Measurements from ENCODE around the gene TMEM273.

The TMEM273 gene

GRCh38 chr10:49187950-49188761 is at the start of gene TMEM273:
TMEM273 (minus strand) TSS chr10:49188391; CDS start chr10:49188336, 55 bp downstream.
- no peak for DNase-seq

- no peak for DNase-seq
Observed at GRCh38 chr10:49237985-49238384, 49.8 kb upstream of the TMEM273 start.

- DNase-seq: no peak
Observed at GRCh38 chr10:49235392-49235791, 47.2 kb upstream of the TMEM273 start.

GRCh38 chr10:49231086-49231820 is 43.1 kb upstream of the TMEM273 start:
- no peak for DNase-seq

GRCh38 chr10:49230004-49230403 is 41.8 kb upstream of the TMEM273 start:
- no peak for DNase-seq

GRCh38 chr10:49228677-49229076 is 40.5 kb upstream of the TMEM273 start:
- no peak for DNase-seq

GRCh38 chr10:49227406-49227805 is 39.2 kb upstream of the TMEM273 start:
- no peak for DNase-seq

GRCh38 chr10:49226594-49226993 is 38.4 kb upstream of the TMEM273 start:
- DNase-seq: no peak

- no peak for DNase-seq
Observed at GRCh38 chr10:49225218-49225876, 37.2 kb upstream of the TMEM273 start.

GRCh38 chr10:49223205-49223604 is 35.0 kb upstream of the TMEM273 start:
- DNase-seq: no peak

- DNase-seq: no peak
Observed at GRCh38 chr10:49222170-49222569, 34.0 kb upstream of the TMEM273 start.

- DNase-seq: no peak
Observed at GRCh38 chr10:49220679-49221078, 32.5 kb upstream of the TMEM273 start.

GRCh38 chr10:49220031-49220430 is 31.8 kb upstream of the TMEM273 start:
- DNase-seq: no peak

GRCh38 chr10:49219248-49219647 is 31.1 kb upstream of the TMEM273 start:
- no peak for DNase-seq

GRCh38 chr10:49218480-49218879 is 30.3 kb upstream of the TMEM273 start:
- no peak for DNase-seq

GRCh38 chr10:49217645-49218044 is 29.5 kb upstream of the TMEM273 start:
- no peak for DNase-seq

- no peak for DNase-seq
Observed at GRCh38 chr10:49213211-49213610, 25.0 kb upstream of the TMEM273 start.

- DNase-seq: no peak
Observed at GRCh38 chr10:49212783-49213182, 24.6 kb upstream of the TMEM273 start.

GRCh38 chr10:49212076-49212475 is 23.9 kb upstream of the TMEM273 start:
- no peak for DNase-seq

GRCh38 chr10:49208996-49209395 is 20.8 kb upstream of the TMEM273 start:
- no peak for DNase-seq

GRCh38 chr10:49207936-49208487 is 19.8 kb upstream of the TMEM273 start:
- DNase-seq: peak in 1 of 2 experiments; percentile 1

- no peak for DNase-seq
Observed at GRCh38 chr10:49207113-49207512, 18.9 kb upstream of the TMEM273 start.

- DNase-seq: no peak
Observed at GRCh38 chr10:49205206-49205605, 17.0 kb upstream of the TMEM273 start.
